ENCODE measurements around the gene ANKLE1.
"Not testable (repeated sequence)": the region's sequence is repeated elsewhere in the genome, so short reads cannot be mapped to it uniquely, and the experiment has no call there.

ANKLE1 gene

GRCh38 chr19:17246681-17247425 is 34.8 kb upstream of the ANKLE1 start:
- DNase-seq (ENCODE audit: low read depth), result no peak

DNA sequence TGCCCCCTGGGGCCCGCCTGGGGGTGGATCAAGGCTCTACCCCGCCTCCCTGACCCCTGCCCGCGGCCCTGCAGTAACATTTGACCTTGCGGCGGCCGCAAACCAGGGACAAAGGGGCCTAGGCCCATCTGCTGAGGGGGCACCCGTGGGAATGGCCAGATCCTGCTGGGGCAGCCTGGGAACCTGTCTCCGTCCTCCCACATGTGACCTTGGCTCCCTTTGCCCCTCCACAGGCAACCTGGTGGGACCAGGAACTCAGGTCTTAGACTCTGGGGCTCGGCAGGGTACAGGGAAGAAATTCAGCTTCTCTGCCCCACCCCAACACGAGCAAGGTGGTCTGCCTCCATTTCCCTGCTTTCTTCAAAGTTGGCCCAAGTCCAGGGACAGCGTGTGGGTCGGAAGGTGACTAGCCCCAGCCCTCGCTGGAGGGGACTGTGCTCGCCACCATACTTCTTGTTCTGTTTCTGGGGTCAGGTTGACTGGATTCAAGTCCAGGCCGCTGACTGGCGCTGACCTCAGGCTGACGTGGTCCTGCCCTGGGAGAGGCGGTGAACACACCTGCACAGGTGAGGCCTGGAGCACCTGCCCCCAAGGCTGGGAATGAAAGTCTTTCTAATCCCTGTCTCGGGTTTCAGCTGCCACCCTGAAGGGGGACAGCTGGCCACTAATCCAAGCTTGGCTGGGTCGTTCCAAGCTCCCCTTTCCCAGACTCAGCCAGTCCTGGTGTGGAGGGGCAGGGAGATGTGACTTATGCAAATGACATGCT is 33.5 kb upstream of the ANKLE1 start:
- no peak for DNase-seq (ENCODE audit: low read depth)

- DNase-seq (ENCODE audit: low read depth), result no peak
Observed at GRCh38 chr19:17249887-17250548, 31.7 kb upstream of the ANKLE1 start.

GRCh38 chr19:17254636-17255035 is 27.1 kb upstream of the ANKLE1 start:
- DNase-seq (ENCODE audit: low read depth), result no peak

DNA sequence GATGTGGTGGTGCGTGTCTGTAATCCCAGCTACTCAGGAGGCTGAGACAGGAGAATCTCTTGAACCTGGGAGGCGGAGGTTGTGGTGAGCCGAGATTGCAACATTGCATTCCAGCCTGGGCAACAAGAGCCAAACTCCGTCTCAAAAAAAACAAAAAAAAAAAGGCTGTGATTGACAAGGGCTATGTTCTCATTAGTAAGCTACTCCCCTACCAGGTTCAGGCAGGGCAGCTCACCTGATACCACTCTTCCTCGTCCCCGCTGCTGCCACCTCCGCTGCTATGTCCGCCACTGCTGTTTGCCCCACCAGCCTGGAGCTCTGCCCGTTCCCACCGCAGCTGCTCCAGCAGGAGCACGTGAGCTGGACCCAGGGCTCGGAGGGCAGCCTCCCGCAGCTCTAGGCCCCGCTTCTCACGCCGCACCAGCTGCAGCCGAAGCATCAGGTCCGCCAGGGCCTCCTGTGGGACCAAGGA is 26.5 kb upstream of the ANKLE1 start:
- no peak for DNase-seq (ENCODE audit: low read depth)

DNA sequence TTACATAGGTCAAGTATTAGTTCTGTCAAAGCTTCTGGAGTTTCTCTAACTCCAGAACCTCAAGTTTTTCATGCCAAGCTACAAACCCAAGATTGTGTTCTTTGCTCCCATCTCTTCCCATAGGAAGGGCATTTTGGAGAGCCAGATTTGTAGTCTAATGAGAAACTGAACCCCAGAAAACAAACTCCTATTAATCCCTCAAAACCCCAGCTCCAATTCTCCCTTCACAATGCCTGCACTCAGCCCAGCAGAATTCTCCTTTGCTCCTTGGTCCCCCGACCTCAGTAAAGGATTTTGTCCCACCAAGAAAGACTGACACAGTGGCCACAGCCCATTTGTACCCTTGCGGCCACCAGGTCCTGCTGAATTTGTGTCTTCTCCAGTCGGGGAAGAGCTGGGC is 25.6 kb upstream of the ANKLE1 start:
- DNase-seq (ENCODE audit: low read depth), result no peak

DNA sequence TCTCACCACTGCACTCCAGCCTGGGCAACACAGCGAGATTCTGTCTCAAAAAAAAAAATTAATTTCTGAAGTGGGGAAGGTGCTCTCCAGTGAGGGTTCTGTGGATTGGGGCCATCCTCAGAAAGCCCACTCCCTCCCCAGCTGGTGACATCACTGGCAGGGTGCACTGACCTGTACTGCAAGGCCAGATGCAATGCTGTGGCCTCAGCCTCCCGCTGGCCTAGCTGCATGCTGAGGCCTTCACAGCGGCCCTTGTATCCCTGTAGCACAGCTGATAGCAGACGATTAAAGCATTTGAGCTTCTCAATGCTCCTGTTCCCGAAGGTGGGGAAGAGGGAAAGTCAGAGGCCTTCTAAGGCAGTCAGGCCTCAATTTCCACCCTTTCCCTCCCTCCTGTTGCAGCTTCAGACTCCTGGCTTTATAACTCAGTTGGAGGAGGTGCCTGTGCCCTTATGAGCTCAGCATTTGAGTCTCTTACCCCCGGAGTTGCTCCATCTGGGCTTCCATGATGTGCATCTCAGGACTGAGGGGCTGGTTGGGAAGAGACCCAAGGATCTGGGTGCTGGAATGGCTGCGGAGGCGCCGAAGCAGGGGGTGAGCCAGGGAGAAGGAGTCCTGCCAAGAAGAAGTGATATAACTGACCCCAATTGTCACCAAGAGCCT is 22.5 kb upstream of the ANKLE1 start:
- DNase-seq (ENCODE audit: low read depth), result no peak

GRCh38 chr19:17259934-17260333 is 21.8 kb upstream of the ANKLE1 start:
- DNase-seq (ENCODE audit: low read depth), result no peak

DNA sequence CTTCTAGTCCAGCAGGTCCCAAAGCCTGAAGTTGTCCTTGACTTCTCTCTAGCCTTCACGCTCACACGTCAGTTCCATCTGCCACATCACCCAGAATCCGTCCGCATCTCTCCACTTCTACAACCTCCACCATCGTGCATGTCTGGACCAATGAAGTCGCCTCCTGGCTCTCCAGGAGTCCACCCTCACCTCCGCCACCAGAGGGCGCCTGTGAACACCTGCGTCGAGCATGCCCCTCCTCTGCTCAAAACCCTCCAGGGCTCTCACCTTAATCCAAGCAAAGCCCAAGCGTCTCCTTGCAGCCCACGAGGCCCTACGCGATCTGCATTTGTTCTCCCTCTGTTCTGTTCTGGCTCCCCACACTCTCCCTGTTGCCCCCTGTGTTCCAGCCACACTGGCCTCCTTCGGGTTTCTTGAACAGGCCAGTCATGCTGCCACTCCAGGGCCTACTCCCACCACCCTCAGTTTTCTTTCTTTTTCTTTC is 20.8 kb upstream of the ANKLE1 start:
- DNase-seq (ENCODE audit: low read depth), result peak; percentile 81

DNA sequence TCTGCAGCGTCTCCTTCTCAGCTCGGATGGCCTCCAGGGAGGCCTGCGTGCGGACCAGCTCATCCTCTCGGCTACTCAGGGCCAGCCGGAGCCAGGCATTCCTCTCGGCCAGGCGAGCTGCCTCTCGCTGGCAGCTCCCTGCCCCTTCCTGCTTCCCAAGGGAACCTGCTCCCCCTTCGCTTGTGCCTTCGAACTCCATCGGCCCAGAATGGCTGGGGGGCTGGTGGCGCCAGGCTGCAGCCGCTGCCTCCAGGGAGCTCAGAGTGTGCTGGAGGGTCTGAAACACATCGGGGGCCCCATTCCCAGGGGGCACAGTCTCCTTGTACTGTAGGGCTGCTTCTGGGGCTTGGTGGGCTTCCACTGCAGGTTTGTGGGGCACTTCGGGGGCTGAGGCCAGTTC is 19.1 kb upstream of the ANKLE1 start:
- no peak for DNase-seq (ENCODE audit: low read depth)

DNA sequence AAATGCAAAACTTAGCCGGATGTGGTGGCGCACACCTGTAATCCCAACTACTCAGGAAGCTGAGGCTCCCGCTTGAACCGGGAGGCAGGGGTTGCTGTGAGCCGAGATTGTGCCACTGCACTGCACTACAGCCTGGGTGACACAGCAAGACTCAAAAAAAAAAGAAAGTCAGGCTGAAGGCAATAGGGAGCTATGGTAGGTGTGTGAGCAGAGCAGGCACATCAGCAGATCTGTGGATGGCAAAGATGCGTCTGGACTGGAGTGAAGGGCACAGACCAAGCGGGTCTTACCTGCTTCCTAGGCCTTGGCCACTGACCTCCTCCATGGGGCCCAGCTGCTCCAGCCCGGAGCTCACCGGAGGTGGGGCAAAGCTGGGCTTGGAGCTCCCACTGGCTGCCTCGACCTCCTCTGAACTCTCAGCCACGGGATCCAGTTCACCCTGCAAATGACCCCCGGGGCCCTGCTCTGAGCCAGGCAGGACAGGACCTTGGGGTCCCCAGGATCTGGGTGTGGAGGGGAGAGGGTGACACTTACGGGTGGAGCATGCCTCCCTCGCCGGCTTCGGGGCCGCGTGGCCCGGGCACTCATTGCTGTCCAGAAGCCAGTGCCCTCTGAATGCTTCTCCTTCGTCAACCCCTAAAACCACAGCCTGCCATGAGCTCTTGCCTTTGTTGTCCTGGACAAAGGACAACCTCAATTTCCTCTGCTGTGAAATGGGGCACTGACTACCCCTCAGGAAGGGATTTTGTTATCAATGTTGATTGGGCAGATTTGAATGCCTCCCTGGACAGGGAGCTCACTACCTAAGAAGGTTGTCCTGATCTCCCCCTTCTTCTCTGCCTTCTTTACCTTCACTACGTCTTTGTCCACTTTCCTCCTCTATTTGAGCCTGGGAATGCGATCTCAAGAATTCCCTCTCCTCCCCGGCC is 17.7 kb upstream of the ANKLE1 start:
- DNase-seq (ENCODE audit: low read depth), result no peak

- DNase-seq (ENCODE audit: low read depth), result no peak
Observed at GRCh38 chr19:17264641-17264979, 17.1 kb upstream of the ANKLE1 start, which contains the start of gene USHBP1. Gene USHBP1 (minus strand): TSS chr19:17264745. CDS start chr19:17264299, 446 bp downstream.

- DNase-seq (ENCODE audit: low read depth), result no peak
Observed at GRCh38 chr19:17266026-17266425, 15.7 kb upstream of the ANKLE1 start.

DNA sequence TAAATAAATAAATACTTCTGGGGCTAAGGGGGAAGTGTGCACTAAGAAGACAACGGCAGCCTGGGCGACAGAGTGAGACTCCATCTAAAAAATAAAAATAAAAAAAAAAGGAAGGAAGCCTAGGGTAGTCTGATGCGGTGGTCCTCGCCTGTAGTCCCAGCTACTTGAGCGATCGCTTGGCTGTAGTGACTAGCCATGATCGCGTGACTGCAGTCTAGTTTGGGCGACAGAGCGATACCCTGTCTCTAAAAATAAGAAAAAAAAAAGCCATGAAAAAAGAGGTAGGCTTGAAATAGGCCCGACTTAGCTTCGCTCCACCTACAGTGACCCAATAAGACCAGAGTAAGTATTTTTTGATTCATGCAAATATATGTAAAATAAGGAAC is 15.1 kb upstream of the ANKLE1 start:
- DNase-seq (ENCODE audit: low read depth), result no peak

DNA sequence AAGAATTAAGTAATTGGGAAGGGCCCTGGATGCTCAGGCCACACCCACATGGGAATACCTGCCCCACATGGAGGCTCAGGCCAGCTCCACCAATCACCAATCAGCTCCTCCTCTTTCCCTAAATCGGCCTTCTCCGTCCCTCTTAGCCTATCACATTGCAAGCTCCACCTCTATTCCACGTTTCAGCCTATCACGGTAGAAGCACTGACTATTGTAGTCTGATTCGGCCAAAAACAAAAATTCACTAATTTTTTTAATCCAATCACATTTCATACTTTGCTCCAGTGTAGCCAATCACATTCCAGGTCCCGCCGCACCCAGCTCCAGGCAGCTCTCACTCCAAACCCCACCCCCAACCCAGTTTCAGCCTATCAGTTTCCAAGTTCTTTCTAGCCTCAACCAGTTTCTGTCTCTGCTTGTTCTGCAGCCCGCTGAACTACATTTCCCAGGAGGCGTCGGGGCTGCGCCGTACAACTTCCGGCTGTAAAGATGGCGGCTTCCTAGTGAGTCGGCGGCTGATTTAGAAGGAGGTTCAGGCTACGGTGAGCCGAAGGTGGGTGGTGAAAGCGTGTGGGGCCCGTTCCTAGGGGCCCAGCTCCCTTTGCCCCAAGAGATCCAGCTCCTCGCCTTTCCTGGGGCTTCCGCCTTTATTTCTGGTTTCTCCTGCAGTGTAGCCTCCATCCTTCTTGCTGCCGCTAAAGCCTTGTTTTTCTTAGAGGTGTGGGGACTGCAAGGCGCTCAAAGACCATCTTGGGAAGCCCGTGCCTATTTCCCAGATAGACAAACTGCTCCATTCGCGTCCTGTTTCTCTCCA is 14.5 kb upstream of the ANKLE1 start, which contains the start of gene BABAM1:
Gene BABAM1, plus strand, starts transcription at position 469 of the 814 bp plus-strand sequence. CDS start 1,364 bp downstream, outside the sequence.
- peak; percentile 87 for DNase-seq (ENCODE audit: low read depth)

DNA sequence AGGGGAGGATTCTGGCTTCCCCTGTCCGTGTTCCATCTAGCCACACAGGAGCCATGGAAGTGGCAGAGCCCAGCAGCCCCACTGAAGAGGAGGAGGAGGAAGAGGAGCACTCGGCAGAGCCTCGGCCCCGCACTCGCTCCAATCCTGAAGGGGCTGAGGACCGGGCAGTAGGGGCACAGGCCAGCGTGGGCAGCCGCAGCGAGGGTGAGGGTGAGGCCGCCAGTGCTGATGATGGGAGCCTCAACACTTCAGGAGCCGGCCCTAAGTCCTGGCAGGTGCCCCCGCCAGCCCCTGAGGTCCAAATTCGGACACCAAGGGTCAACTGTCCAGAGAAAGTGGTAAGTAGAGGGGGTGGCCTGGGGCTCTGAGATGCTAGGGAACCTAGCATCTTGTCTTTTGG is 12.9 kb upstream of the ANKLE1 start:
- no peak for DNase-seq (ENCODE audit: low read depth)

- not testable (repeated sequence) for DNase-seq (ENCODE audit: low read depth)
Observed at GRCh38 chr19:17274892-17275291, 6.8 kb upstream of the ANKLE1 start.

DNA sequence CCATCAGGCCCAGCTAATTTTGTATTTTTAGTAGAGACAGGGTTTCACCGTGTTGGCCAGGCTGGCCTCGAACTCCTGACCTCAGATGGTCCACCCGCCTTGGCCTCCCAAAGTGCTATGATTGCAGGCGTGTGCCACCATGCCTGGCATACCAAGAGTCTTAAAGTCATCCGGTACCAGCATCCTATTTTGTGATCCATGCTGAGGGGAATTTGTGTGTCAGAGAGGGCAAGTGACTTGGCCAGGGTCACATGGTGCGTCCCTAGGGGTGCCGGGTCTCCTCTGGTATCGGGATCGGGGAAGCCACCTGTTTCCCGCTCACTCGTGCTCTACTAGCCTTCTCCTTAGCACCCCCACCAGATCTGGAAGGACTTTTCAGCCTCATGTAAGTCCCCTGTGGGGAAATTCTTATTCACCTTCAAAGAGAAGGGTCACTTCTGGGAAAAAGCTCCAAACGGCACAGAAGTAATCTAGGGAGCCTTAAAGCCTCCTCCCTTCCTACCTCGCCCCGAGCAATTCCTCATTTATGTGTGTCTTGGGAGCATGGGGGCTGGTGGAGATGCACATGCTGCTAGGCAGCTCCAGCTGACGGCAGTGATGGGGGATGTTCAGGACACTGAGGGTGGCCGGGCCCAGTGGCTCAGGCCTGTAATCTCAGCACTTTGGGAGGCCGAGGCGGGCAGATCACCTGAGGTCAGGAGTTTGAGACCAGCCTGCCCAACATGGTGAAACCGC is 6.1 kb upstream of the ANKLE1 start:
- no peak for DNase-seq (ENCODE audit: low read depth)

GRCh38 chr19:17279436-17279835 is 2.3 kb upstream of the ANKLE1 start:
- DNase-seq (ENCODE audit: low read depth), result no peak

Data from stimulated activated CD8-positive, alpha-beta memory T cell treated with anti-CD3 and anti-CD28 coated beads, Interleukin-4, amount 100 ng/mL, for 24 hours (primary cell).